Activated T-helper 17 cell treated with anti-CD3 and anti-CD28 coated beads, Interleukin-2, amount 50 U/mL, for 72 hours (primary cell): Measurements from ENCODE around the gene SSTR3. TPM values are rescaled to one million over a fixed set of nuclear protein-coding genes. Genes with fewer than 3 reads are reported as not detected.

Source experiments
- ATAC-seq: fragments of 150-1000 bp; cut with Tn5 transposase; replicated peaks from 2 replicates; pipeline ENCODE4 v1.10.0; 2021; ENCODE audit warnings: mild to moderate bottlenecking, moderate library complexity
- H3K27ac Mint-ChIP-seq: one replicate; pipeline ENCODE4 v1.8.0; 2022; ENCODE audit warnings: mixed read lengths
- H3K27me3 Mint-ChIP-seq: one replicate; pipeline ENCODE4 v1.8.0; 2022; ENCODE audit warnings: mixed read lengths
- H3K36me3 Mint-ChIP-seq: one replicate; pipeline ENCODE4 v1.8.0; 2022; ENCODE audit warnings: low read depth, mild to moderate bottlenecking, mixed read lengths
- H3K4me1 Mint-ChIP-seq: one replicate; pipeline ENCODE4 v1.8.0; 2022; ENCODE audit warnings: mixed read lengths
- H3K4me3 Mint-ChIP-seq: one replicate; pipeline ENCODE4 v1.8.0; 2022; ENCODE audit warnings: mild to moderate bottlenecking, mixed read lengths
- H3K9me3 Mint-ChIP-seq: one replicate; pipeline ENCODE4 v1.8.0; 2022; ENCODE audit warnings: mixed read lengths
- total RNA-seq, 2 donors: library from RNA; stranded (reverse); gene quantifications; one replicate each; pipeline ENCODE4 v1.2.3, GENCODE V29; 2022

The SSTR3 gene
- total RNA-seq, 2 donors from 2014 or later = 2.6 to 16.2 TPM

DNA sequence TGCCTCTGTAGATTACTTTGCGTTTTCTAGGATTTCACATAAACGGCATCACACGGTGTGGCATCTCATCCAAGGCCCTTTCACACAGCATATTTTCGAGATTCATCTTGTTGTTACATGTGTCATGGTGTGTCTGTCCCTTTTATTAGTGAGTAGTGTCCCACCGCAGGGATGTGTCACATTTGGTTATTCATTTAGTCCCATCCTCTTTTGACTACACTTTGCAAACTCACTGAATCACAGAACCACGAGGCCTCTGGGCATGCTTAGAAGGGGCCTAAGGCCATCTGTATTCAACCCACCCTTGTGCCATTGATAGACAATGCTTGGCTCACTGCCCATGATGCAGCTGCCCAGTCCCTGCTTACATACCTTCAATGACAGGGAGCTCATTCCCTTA, 36.0 kb upstream of the SSTR3 start:
- peak overlapping the region; percentile 6 for H3K27ac Mint-ChIP-seq
- H3K4me1 Mint-ChIP-seq = peaks cover 21% of the 10 kb centered on the region
- no peaks in the 10 kb centered on the region for H3K27me3 Mint-ChIP-seq
- H3K4me3 Mint-ChIP-seq = peak overlapping the region; percentile 16
- H3K36me3 Mint-ChIP-seq = peaks cover 12% of the 10 kb centered on the region
- no peaks in the 10 kb centered on the region for H3K9me3 Mint-ChIP-seq
- ATAC-seq = peak; percentile 46

DNA sequence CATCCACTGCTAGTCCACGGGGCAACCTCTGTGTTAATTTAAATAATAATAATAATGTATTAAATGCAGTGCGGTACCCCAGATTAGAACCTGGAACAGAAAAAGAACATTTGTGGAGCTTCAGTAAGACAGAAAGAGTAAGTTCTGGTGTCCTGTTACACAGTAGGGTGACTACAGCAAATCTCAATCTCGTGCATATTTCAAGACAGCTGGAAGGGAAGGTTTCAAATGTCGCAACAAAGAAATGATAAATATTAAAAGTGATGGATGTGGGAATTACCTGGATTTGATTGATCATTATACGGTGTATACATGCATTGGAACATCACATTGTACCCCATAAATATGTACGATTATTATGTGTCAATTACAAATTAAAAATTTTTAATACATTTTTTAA, 33.5 kb upstream of the SSTR3 start:
- no peaks in the 10 kb centered on the region for H3K9me3 Mint-ChIP-seq
- no peak overlapping the region for H3K4me3 Mint-ChIP-seq
- no peak for ATAC-seq
- peaks cover 37% of the 10 kb centered on the region for H3K36me3 Mint-ChIP-seq
- H3K4me1 Mint-ChIP-seq = peaks cover 16% of the 10 kb centered on the region
- no peaks in the 10 kb centered on the region for H3K27me3 Mint-ChIP-seq
- H3K27ac Mint-ChIP-seq = no peak overlapping the region

DNA sequence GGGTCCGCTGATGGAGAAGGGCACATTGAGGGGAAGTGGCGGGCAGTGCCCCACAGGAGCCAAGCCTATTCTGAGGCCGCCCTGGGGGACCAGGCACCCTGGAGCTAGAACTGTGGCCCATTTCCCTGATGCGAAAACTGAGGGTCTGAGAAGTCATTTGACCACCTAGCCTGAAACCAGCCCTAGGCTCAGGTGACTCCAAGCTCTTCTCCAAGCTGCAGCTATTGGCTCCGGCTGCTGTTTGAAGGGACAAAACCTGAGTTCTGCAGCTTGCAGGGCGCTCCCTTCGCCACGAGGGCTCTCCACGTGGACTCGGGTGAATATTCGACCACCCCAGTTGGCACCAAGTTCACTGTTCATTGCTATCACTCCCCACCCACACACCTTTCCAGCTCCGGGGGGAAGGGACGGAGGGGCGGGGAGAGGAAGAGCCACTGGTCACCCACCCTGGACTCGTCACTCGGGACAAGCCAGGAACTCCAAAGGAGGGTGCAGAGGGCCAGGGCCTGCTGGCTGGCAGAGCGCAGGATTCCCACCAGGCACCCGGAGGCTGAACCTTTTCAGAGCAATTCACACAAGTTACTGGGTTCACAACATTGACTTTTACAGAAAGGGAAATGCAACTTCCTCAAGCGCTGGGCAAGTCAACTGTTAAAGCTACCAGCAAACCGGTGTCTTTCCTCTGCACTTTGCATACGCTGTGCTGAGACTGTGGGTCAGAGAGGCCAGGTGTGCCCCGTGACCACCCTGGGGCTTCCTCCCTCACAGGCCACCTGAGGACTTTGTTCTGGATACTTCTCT, 32.8 kb upstream of the SSTR3 start:
- Mint-ChIP-seq H3K4me3 (peak overlapping the region; percentile 86), H3K36me3 (peaks cover 43% of the 10 kb centered on the region), H3K4me1 (peaks cover 22% of the 10 kb centered on the region), H3K27ac (peak overlapping the region; percentile 89), H3K9me3 (no peaks in the 10 kb centered on the region), H3K27me3 (no peaks in the 10 kb centered on the region)
- no peak for ATAC-seq

DNA sequence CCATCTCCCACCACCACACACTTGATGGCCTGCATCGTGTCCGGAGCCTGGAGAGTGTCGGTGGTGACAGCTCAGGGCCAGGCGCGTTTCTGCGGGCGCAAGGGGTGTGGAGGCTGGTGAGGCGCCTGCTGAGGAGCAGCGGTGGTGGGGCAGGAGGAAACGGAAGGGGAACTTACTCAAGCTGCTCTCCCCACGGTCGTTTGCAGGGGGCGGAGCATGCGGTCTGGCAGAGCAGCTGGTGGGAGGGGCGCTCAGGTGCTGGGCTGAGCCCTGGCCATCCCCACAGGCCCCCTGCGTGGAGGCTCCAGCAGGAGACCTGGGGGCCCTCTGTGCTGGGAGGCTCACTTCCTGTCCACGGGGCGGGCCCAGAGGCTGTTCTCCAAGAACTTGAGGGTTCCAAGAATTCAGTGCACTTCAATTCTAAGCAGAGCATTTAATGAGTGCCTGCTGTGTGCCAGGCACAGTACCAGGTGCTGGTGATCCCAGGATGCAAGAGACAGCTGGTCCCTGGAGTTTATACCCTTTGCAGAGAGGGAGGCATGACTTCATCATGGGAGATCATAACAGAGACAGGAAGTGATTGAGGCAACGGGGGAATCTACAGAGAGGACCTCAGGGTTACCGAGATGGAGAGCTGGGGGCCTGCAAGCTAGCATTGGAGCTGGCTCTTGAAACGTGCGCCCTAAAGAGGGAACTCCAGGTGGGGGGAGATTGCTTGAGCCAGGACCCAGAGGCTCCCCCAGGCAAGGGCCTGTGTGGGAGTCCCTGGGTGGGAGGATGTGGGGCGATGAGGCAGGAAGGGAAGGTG, 32.0 kb upstream of the SSTR3 start, which contains the start of gene RAC2:
Gene RAC2 (minus strand): TSS at position 156 of the 808 bp plus-strand sequence. CDS start 121 bp downstream, at position 35.
- peak within 1 kb of the TSS; percentile 86 for H3K4me3 Mint-ChIP-seq
- H3K27ac Mint-ChIP-seq = peak within 1 kb of the TSS; percentile 89
- ATAC-seq = peak; percentile 64
- no peaks in the 10 kb centered on the region for H3K27me3 Mint-ChIP-seq
- H3K9me3 Mint-ChIP-seq = no peaks in the 10 kb centered on the region
- peaks cover 51% of the 10 kb centered on the region for H3K36me3 Mint-ChIP-seq
- peaks cover 22% of the 10 kb centered on the region for H3K4me1 Mint-ChIP-seq

DNA sequence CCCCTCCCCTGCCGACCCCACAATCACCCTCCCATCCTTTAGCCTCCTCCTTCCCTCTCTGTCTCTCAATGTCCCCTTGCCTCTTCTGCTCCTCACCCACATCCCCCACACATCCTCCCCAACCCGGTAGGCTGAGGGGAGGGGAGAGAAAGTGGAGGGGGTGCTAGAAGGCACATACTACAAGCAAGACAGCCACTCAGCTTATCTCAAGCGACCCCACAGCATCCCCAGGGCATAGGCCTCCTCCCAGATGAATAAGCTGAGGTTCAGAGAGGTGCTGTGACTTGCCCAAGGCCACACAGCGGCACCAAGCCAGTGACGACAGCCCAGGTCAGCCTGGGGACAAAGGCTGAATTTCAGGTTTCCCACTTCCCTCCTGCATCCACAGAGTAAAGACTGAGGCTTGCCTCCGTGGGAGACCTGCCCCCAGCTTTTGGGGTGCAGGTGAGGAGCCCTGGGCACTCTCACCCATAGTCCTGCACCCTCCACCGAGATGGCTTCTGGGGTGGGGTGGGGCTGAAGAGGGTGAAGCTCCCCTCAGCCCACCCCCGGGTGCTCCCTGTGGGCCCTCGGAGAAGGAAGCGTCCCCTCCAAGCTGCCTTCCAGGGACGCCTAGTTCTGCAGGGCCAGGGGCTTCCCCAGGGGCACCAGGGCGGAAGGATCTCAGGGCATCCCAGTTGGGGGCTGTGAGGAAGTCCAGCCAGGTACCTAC, 31.3 kb upstream of the SSTR3 start:
- H3K27ac Mint-ChIP-seq = peak overlapping the region; percentile 89
- H3K27me3 Mint-ChIP-seq = no peaks in the 10 kb centered on the region
- ATAC-seq = peak; percentile 0
- H3K4me3 Mint-ChIP-seq = peak overlapping the region; percentile 86
- no peaks in the 10 kb centered on the region for H3K9me3 Mint-ChIP-seq
- peaks cover 59% of the 10 kb centered on the region for H3K36me3 Mint-ChIP-seq
- peaks cover 26% of the 10 kb centered on the region for H3K4me1 Mint-ChIP-seq

DNA sequence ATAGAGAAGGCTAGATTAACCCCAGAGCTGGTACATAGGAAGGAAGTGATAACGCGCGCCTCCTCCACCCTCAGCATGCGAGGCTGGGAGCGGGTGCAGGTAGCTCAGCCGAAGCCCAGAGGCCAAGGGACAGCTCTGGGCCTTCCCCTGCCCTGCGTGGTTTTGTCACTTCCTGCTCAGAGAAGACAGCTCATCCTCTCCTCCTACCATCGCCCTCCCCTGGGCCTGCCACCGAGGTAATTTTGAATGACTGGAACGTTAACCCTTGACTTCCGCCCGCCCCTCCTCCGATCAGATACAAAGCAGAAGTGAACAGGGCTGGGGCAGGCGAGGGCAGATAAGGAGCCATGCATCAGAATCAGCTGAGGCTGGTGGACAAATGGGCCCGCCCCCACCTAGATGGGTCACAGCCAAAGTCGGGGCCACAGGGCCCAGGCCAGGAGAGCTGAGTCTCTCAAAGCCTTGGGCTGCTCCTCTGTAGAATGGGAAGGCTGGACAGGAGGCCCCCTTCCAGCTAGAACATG, 30.2 kb upstream of the SSTR3 start:
- peaks cover 70% of the 10 kb centered on the region for H3K36me3 Mint-ChIP-seq
- ATAC-seq = peak; percentile 79
- H3K4me3 Mint-ChIP-seq = peak overlapping the region; percentile 86
- H3K27me3 Mint-ChIP-seq = no peaks in the 10 kb centered on the region
- peaks cover 28% of the 10 kb centered on the region for H3K4me1 Mint-ChIP-seq
- H3K27ac Mint-ChIP-seq = peak overlapping the region; percentile 89
- no peaks in the 10 kb centered on the region for H3K9me3 Mint-ChIP-seq

DNA sequence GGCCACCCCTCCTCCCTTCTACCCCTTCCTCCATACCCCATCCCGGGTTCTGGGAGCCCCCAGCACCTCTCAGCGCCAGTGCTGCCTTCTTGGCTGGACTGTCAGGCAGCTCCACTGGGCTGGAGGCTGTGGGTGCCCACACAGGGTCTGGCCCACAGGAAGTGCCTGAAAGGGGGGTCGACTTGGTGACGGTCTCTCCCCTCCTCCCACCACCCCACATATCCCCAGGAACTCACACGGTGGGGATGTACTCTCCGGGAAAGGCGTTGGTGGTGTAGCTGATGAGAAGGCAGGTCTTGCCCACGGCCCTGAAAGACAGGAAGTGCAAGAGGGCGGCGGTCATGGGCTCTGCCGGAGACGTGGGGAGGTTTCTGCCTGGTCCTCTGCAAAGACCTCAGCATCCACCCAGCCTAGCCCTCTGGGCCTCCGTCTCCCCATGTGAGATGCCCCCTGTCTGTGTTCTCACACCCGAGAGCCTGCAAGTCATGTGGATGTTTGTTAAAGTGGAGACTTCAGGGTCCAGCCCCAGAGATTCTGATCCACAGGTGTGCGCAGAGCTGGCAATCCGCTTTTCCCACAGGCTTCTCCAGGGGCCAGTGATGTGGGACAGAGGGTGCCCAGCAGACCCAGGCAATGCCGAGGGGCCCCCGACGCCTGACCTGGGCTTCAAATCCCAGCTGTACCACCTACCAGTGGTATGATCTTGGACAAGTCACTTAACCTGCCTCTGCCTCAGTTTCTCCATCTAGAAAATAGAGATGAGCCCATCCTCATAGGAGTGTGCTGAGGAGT, 29.3 kb upstream of the SSTR3 start:
- H3K4me3 Mint-ChIP-seq = peak overlapping the region; percentile 86
- no peak for ATAC-seq
- peaks cover 79% of the 10 kb centered on the region for H3K36me3 Mint-ChIP-seq
- no peaks in the 10 kb centered on the region for H3K9me3 Mint-ChIP-seq
- peaks cover 37% of the 10 kb centered on the region for H3K4me1 Mint-ChIP-seq
- H3K27me3 Mint-ChIP-seq = no peaks in the 10 kb centered on the region
- peak overlapping the region; percentile 89 for H3K27ac Mint-ChIP-seq

DNA sequence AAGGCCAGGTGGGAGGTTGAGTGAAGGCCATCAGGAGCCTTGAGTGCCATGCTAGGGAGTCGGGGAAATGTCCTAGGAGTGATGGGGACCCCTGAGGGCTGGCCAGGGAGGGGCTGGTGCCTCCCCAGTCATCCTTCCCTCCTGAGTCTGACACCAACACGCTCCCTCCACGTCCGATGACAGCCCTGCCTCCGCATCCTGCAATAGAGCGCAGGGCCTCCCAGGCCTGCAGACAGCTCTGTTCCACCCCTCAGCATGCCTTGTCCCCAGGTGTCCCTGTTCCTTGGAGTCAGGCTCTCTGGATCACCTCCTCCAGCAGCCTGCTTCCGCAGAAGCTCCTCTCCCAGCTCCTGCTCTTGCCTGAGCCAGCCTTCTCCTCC, 28.7 kb upstream of the SSTR3 start:
- Mint-ChIP-seq H3K36me3 (peaks cover 85% of the 10 kb centered on the region), H3K9me3 (no peaks in the 10 kb centered on the region), H3K4me1 (peaks cover 44% of the 10 kb centered on the region), H3K27ac (peak overlapping the region; percentile 89), H3K27me3 (no peaks in the 10 kb centered on the region), H3K4me3 (peak overlapping the region; percentile 86)
- ATAC-seq = no peak

DNA sequence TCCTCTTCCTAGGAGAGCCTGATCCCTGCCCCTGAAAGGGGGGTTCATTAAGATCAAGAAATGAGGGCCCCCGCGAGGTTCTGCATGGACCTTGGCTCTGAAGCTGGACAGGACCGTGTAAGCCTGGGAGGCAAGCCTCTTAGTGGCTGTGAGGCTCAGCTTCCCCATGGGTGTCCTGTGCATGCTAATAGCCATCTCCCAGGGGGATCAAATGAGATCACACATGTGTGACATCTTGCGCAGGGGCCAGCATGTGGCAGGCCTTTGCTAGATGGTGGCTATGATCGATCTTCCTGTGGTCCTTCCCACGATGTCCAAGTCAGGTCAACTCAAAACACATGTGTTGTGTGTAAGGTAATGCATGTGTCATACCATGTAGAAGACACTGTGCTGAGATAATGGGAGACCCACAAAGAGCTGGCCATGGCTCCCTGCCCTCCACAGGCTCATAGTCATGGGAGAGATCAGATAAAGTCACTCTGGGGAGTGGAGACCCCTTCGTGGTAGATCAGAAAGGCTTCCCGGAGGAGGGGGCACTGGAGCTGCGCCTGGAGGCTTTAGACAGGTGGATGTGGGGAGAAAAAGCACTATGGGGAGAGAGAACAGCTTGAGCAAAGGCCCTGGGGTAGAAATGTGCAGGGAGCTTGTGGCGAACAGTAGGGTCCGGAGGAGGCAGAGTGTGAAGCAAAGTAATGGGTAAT, 28.1 kb upstream of the SSTR3 start:
- Mint-ChIP-seq H3K36me3 (peaks cover 91% of the 10 kb centered on the region), H3K27me3 (no peaks in the 10 kb centered on the region), H3K9me3 (no peaks in the 10 kb centered on the region), H3K27ac (peak overlapping the region; percentile 89), H3K4me3 (peak overlapping the region; percentile 86), H3K4me1 (peaks cover 49% of the 10 kb centered on the region)
- ATAC-seq = no peak

DNA sequence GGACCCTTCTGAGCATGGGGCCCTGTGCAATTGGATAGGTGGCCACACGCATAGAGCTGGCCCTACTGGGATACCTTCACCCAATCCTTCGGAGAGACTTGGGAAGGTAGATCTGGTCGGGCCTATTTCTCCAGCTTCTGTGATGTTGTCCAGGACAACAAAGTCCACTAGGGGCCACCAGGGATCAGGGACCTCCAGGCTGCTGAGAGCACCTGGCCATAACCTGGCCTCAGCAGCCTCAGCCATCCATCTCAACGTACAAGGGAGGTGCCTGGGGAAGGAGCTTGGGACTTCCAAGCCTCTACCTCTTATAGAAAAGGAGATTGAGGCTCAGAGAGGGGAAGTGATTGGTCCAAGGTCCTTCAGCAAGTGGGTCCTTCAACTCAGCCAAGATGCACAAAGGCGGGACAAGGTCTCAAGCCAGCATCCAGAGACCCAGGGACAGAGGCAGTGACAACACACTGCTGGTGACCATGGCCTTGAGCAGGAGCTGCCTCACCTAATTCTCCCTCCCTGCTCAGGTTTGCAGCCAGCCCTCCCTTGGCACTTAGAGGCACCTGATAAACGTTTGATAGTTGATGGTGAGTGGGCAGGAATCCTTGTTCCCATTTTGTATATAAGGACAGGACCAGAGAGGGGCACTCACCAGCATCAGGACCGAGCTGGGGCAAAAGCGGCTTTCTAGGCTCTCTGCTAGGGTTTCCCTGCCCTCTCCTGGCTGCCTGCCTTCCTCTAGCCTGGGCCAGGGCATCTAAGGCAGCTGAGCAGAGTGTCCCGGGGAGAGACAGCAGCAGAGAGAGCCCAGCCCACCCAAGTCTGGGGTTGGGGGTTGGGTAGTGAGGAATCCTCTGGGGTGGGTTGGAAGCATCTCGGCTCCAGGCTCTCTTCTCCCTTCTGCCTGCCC, 27.3 kb upstream of the SSTR3 start:
- H3K36me3 Mint-ChIP-seq = peaks cover 99% of the 10 kb centered on the region
- H3K27me3 Mint-ChIP-seq = no peaks in the 10 kb centered on the region
- no peaks in the 10 kb centered on the region for H3K9me3 Mint-ChIP-seq
- H3K4me3 Mint-ChIP-seq = peak overlapping the region; percentile 86
- ATAC-seq = no peak
- H3K4me1 Mint-ChIP-seq = peaks cover 54% of the 10 kb centered on the region
- peak overlapping the region; percentile 89 for H3K27ac Mint-ChIP-seq

DNA sequence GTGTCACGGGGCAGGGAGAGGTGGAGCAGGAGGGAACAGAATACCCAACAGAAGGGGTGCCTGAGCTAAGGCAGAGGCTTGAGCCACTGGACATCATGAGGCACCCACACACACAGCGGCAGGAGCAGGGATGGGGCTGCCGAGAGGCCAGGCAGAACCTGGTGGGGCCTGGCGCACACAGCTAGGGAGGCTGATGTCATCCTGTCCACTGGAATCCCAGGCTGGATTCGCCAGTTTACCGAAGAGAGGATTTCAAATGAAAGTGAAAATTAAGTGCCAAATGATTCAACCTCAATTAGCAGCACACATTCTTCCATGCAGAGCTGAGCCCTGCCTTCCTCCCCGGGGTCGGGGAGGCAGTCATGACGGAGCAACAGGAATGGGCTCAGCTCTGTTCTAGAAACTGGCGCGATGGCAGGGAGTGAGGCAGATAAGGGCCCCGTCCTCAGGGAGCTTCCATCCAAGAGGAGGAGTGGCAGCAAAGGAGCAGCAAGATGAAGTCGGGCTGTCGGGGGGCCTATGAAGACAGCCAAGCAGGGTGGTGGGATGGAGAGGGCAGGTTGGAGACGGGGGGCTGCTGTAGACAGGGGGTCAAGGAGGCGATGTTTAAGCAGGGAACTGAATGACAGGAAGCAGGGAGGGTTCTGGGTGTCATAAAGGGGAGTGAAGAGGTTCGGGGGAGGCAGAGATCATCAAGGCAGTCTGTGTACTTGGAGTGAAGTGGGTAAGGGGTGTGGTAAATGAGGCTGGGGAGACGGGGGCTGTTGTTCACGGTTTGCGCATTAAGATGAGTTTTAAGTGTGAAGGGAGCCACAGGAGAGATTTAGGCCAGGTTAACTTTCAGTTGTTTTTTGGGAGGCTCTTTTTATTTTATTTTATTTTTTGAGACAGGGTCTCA, 25.3 kb upstream of the SSTR3 start:
- no peaks in the 10 kb centered on the region for H3K27me3 Mint-ChIP-seq
- no peaks in the 10 kb centered on the region for H3K9me3 Mint-ChIP-seq
- no peak for ATAC-seq
- peak overlapping the region; percentile 89 for H3K27ac Mint-ChIP-seq
- H3K4me1 Mint-ChIP-seq = peaks cover 63% of the 10 kb centered on the region
- peaks cover 100% of the 10 kb centered on the region for H3K36me3 Mint-ChIP-seq
- H3K4me3 Mint-ChIP-seq = peak overlapping the region; percentile 86
